Endothelial cell of coronary artery (primary cell): ENCODE results near the gene WASL. TPM values are rescaled to one million over a fixed set of nuclear protein-coding genes. Genes with fewer than 3 reads are reported as not detected.

Experiments used
- total RNA-seq: library from RNA; depleted of rRNA; stranded (reverse); fragments of >200 nt; gene quantifications from 2 replicates; pipeline ENCODE4 v1.2.3, GENCODE V29; 2014

The WASL gene
- 7.7 and 11.7 TPM in 2 replicates for total RNA-seq

DNA sequence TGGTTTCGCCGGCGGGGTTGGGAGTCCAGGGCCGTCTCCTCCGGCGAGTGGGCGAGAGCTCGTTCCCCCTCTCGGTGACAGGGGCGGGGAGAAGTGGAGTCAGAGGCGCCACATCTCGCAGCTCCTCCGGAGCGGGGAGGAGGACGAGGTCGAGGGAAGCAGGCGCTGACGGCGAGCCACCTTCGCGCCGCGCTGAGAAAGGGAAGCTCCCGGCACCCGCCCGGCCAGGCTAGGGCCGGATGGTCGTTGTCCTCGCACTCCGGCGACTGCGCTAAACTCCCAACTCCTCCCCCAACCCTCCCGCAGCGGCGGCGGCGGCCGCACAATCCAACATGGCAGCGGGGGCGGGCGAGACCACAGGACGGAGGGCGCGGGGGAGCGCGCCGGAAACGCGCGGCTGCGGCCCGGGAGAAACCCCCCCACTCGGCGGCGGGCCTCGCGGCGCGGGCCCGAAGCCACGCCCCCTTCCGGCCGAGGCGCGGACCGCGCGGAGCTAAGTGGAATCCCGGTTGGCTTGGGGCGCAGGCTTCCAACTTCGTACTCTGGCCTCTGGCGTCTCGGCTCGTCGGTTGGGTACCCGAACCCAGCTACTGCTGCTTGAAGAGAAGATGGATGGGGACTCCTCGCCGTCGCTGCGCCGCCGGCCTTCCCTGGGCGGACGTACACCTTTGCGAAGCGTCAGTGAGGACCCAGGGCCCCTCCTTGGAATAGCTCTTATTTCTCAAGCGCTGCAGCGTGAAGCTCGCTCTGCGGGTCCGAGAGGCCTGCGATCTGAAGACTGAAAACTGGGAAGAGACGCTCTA, at the start of gene WASL:
TSS of gene WASL (minus strand) at position 270 of the 803 bp plus-strand sequence. CDS start at position 1, 269 bp downstream.

DNA sequence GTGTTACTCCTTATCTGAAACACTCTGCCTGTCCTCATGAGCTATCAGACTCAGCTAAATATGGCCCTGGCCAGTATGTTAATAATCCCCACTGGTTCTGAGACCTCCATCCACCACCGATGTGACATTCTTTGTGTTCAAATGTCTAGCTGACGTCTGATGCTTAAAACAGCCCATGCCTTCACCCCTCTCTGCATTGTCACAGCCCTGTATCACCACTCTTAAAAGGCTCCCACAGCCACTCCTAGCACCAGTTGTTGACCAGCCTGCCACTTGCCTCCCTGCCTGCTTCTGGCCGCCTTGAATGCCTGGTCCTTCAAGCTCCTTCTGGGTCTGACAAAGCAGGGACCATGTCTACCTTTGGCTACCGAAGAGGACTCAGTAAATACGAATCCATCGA, 93.2 kb downstream of the WASL start, which contains the start of gene LMOD2:
TSS of gene LMOD2 (plus strand) at position 253 of the 400 bp plus-strand sequence. CDS start at position 351, 98 bp downstream.

Other genes with a start within 250 kb of the WASL start
- 0.36 and 0.38 TPM in 2 replicates for gene IQUB, start 214.4 kb downstream of the WASL start, total RNA-seq
- 45.1 and 50.8 TPM in 2 replicates for gene NDUFA5, start 191.2 kb downstream of the WASL start, total RNA-seq
- gene ASB15, start 147.2 kb downstream of the WASL start, total RNA-seq: not detected in 2 replicates
- 0.09 TPM in 1 of 2 replicates, not detected in the other for gene LMOD2, start 93.1 kb downstream of the WASL start, total RNA-seq
- under 0.01 TPM in 1 of 2 replicates, not detected in the other for gene HYAL4, start 96.2 kb upstream of the WASL start, total RNA-seq
- gene SPAM1, start 176.2 kb upstream of the WASL start, total RNA-seq: not detected in 2 replicates